PC-3 (cell line): ENCODE measurements around the gene SNX7.

Experiments used
- EZH2 ChIP-seq: fragments of 300-600 bp; sonication (generic); IDR thresholded peaks from one replicate; pipeline ENCODE4 v1.6.1; 2017; ENCODE audit warnings: antibody characterized with exemption, mild to moderate bottlenecking, low read length; ENCODE audit not compliant: unreplicated experiment
- TF ChIP-seq, protein P1 (sequence below): fragments of 300-600 bp; sonication (generic); conservative IDR thresholded peaks from 2 replicates; pipeline ENCODE4 v1.5.1; 2017; ENCODE audit warnings: antibody characterized with exemption, low read depth, mild to moderate bottlenecking, low read length

DNA sequence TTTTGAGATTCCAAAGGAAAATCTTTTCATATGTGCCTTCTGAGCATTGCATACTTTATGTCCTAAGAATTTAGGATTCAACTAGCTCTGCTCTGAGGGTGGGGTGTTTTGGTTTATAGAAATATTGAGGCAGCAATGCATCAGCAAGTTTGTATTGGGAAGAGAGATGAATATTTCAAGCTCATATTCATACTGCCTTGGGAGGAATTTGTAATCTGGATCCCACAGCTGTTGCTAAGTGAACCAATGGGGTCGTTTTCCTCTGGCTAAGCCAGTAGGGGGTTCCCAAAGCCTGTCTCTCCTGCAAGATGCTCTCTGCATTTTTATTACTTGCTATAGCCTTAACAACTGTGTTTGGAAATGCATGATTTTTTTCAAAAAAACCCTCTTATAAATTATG, 130.6 kb downstream of the SNX7 start:
- TF ChIP-seq, protein P1, sequence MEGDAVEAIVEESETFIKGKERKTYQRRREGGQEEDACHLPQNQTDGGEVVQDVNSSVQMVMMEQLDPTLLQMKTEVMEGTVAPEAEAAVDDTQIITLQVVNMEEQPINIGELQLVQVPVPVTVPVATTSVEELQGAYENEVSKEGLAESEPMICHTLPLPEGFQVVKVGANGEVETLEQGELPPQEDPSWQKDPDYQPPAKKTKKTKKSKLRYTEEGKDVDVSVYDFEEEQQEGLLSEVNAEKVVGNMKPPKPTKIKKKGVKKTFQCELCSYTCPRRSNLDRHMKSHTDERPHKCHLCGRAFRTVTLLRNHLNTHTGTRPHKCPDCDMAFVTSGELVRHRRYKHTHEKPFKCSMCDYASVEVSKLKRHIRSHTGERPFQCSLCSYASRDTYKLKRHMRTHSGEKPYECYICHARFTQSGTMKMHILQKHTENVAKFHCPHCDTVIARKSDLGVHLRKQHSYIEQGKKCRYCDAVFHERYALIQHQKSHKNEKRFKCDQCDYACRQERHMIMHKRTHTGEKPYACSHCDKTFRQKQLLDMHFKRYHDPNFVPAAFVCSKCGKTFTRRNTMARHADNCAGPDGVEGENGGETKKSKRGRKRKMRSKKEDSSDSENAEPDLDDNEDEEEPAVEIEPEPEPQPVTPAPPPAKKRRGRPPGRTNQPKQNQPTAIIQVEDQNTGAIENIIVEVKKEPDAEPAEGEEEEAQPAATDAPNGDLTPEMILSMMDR = peak; percentile 28; the same call in 1 of the 2 replicates
- TF ChIP-seq EZH2 = no peak
